Measurements from ENCODE around the gene PLS3.

- TF ChIP-seq EP300 (conservative IDR thresholded peaks at IDR 0.05; ENCODE audit: poor library complexity, severe bottlenecking) = no peak
- no peak for TF ChIP-seq CTCF (IDR thresholded peaks at IDR 0.05; ENCODE audit: poor library complexity, severe bottlenecking)
Observed at GRCh38 chrX:115609621-115610020, 48.6 kb downstream of the PLS3 start.
